Measurements from ENCODE around the gene STAC. TPM values are rescaled to one million over a fixed set of nuclear protein-coding genes. Genes with fewer than 3 reads are reported as not detected.

Gene STAC
- total and polyA plus RNA-seq, 2 donors from 2014 or later, result 3.2 to 6.2 TPM

DNA sequence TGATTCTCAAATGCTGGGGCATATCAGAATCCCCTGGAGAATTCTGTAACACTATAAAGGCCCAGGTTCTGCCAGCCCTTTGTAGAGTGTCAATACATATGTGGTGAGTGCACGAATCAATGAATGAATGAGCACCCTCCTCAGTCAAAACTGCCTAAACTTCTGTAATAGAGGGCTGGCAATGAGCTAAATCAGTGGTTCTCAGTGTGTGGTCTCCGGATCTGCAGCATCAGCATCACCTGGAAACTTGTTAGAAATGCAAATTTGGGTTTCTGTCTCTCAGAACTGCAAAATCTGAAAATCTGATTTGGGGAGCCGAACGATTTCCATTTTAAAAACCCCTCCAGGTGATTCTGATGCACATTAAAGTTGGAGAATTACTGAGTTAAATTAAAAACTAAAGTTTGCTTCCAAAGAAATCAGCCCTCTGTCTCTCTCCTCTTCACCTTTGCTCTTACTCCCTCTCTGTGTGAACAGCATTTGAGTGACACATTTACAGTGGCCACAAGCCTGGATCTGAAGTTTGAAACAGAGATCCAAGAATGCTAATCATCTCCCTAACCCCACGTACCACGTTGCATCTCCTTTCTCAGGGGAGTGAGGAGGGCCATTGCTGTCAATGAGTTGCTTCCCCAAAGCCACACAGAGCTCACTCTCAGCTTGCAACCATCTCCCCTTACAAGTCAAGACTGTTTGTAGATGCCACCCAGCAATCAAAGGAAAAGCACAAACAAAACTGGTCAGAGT lies 109.5 kb downstream of the STAC start:
- Histone ChIP-seq H3K27ac (ENCODE audit: low read depth in 2 of 2, low read length in 2 of 2) (peak overlapping the region in 1 of 2 donors; percentile 4), H3K9ac (ENCODE audit: low read length in 3 of 3) (no peak overlapping the region), H3K27me3 (ENCODE audit: control insufficient read depth, insufficient read depth, low read length) (no peaks in the 10 kb centered on the region), H3K36me3 (ENCODE audit: control insufficient read depth in 2 of 3, insufficient read depth in 3 of 3, low read length in 3 of 3) (no peaks in the 10 kb centered on the region), H3K4me1 (ENCODE audit: control insufficient read depth in 2 of 3, insufficient read depth in 2 of 3, low read depth in 1 of 3, low read length in 3 of 3) (peaks cover 10 to 29% (median 11%) of the 10 kb centered on the region in 3 donors), H3K4me3 (ENCODE audit: low read length in 3 of 3) (no peak overlapping the region), H3K9me3 (ENCODE audit: control insufficient read depth in 2 of 3, insufficient read depth in 1 of 3, low read length in 3 of 3) (no peaks in the 10 kb centered on the region)
- no peak for FAIRE-seq
- intact Hi-C loops (cut with DNase I), result no loop called here
- TF ChIP-seq, protein P1, sequence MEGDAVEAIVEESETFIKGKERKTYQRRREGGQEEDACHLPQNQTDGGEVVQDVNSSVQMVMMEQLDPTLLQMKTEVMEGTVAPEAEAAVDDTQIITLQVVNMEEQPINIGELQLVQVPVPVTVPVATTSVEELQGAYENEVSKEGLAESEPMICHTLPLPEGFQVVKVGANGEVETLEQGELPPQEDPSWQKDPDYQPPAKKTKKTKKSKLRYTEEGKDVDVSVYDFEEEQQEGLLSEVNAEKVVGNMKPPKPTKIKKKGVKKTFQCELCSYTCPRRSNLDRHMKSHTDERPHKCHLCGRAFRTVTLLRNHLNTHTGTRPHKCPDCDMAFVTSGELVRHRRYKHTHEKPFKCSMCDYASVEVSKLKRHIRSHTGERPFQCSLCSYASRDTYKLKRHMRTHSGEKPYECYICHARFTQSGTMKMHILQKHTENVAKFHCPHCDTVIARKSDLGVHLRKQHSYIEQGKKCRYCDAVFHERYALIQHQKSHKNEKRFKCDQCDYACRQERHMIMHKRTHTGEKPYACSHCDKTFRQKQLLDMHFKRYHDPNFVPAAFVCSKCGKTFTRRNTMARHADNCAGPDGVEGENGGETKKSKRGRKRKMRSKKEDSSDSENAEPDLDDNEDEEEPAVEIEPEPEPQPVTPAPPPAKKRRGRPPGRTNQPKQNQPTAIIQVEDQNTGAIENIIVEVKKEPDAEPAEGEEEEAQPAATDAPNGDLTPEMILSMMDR (IDR thresholded peaks at IDR 0.05; ENCODE audit: borderline replicate concordance, extremely low read depth, insufficient read depth), result no peak
- peak in 1 of 5 donors; percentile 50 for DNase-seq

DNA sequence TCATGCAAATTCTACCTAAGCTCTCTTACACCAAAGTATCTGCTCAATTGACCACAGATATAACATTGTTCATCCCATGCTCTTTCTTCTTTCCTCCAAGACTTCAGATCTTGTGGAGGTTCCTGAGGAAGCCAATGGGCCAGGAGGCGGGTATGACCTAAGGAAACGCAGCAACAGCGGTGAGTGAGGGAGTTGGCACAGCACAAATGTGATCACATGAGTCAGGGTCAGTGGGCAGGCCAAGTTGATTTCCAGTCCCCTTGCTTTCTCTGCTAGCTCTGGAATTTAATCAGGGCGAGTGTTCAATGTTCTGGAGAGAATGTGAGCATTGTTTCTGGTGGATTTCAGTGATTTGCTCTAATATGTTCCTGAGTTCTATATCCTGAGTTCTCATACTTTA lies 112.7 kb downstream of the STAC start:
- Histone ChIP-seq H3K27me3 (ENCODE audit: control insufficient read depth, insufficient read depth, low read length) (no peaks in the 10 kb centered on the region), H3K4me1 (ENCODE audit: control insufficient read depth in 2 of 3, insufficient read depth in 2 of 3, low read depth in 1 of 3, low read length in 3 of 3) (peaks cover 10 to 36% (median 11%) of the 10 kb centered on the region in 3 donors), H3K36me3 (ENCODE audit: control insufficient read depth in 2 of 3, insufficient read depth in 3 of 3, low read length in 3 of 3) (no peaks in the 10 kb centered on the region), H3K4me3 (ENCODE audit: low read length in 3 of 3) (no peak overlapping the region), H3K9ac (ENCODE audit: low read length in 3 of 3) (no peak overlapping the region), H3K27ac (ENCODE audit: low read depth in 2 of 2, low read length in 2 of 2) (peak overlapping the region; percentile 20 to 27), H3K9me3 (ENCODE audit: control insufficient read depth in 2 of 3, insufficient read depth in 1 of 3, low read length in 3 of 3) (no peaks in the 10 kb centered on the region)
- FAIRE-seq (no peak), DNase-seq (peak in 3 of 5 donors; percentile 21 to 57 (median 40))
- intact Hi-C loops (cut with DNase I), result no loop called here
- TF ChIP-seq, protein P1 (IDR thresholded peaks at IDR 0.05; ENCODE audit: borderline replicate concordance, extremely low read depth, insufficient read depth), result no peak

DNA sequence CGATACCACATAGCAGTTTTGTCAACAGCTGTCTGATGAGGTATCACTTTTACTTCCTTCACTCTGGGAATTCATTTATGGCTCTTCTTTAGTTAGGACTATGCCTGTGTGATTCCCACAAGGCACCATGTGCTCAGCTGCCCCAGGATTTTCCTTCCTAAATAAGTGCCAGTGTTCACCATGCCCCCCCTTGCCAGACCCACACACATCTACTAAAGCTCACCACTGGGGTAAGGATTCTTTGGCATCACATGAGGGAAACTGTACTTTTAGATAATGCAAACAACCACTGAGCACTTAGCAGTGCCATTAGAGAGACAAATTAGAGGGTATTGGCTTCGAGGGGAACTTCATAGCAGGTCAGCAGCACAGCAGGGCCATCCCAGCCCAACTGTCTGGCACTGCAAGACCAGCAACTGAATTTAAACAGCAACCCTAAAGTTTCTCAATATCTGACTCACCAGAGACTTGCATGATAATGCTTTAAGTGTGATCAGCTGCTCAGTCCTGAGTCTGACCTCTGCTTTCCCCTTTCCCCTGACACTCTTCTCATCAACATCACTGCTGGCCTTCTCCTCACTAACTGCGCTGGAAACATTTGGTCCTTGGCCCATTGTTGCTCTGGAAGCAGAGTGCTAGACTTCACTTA lies 114.3 kb downstream of the STAC start:
- Histone ChIP-seq H3K9ac (ENCODE audit: low read length in 3 of 3) (no peak overlapping the region), H3K9me3 (ENCODE audit: control insufficient read depth in 2 of 3, insufficient read depth in 1 of 3, low read length in 3 of 3) (no peaks in the 10 kb centered on the region), H3K27me3 (ENCODE audit: control insufficient read depth, insufficient read depth, low read length) (no peaks in the 10 kb centered on the region), H3K4me3 (ENCODE audit: low read length in 3 of 3) (no peak overlapping the region), H3K4me1 (ENCODE audit: control insufficient read depth in 2 of 3, insufficient read depth in 2 of 3, low read depth in 1 of 3, low read length in 3 of 3) (peaks cover 8 to 24% (median 10%) of the 10 kb centered on the region in 3 donors), H3K27ac (ENCODE audit: low read depth in 2 of 2, low read length in 2 of 2) (no peak overlapping the region), H3K36me3 (ENCODE audit: control insufficient read depth in 2 of 3, insufficient read depth in 3 of 3, low read length in 3 of 3) (no peaks in the 10 kb centered on the region)
- DNase-seq (no peak), FAIRE-seq (no peak)
- intact Hi-C loops (cut with DNase I), result no loop called here
- TF ChIP-seq, protein P1 (IDR thresholded peaks at IDR 0.05; ENCODE audit: borderline replicate concordance, extremely low read depth, insufficient read depth), result no peak
